KBM-7 (cell line): ENCODE measurements around the gene NTPCR.

Source experiments
- DNase-seq: peaks from one replicate; pipeline ENCODE4 v3.0.0-alpha.2; 2015
- in situ Hi-C: fragments of 300-500 bp; cut with MboI; formaldehyde crosslinking; loops from 2 replicates; pipeline ENCODE4 v1.14.3; 2020; ENCODE audit warnings: low sequenced_read_pairs, low pct_unique_long_range_greater_than_20kb, mixed read lengths

The NTPCR gene

GRCh38 chr1:233032916-233033315 is 82.5 kb downstream of the NTPCR start:
- DNase-seq: no peak
- in situ Hi-C loops: no loop called here

- no peak for DNase-seq
- in situ Hi-C loops: no loop called here
These were observed 83.0 kb downstream of the NTPCR start for GRCh38 chr1:233033361-233033760.
